WTC11 (cell line): ENCODE results near the gene HFE. TPM values are rescaled to one million over a fixed set of nuclear protein-coding genes. Genes with fewer than 3 reads are reported as not detected.
A peak's percentile ranks its signal among the peaks of the same experiment; 100 is the strongest.

Experiments used
- ATAC-seq: fragments of 200-7000 bp; cut with Tn5 transposase; 2 replicates; pipeline ENCODE4 v1.10.0; 2021; ENCODE audit warnings: mild to moderate bottlenecking, moderate library complexity
- CTCF ChIA-PET: fragments of 300-600 bp; sonication (Branson Sonifier 250); formaldehyde crosslinking; loops from one replicate; lab custom pipeline; 2021; ENCODE audit warnings: antibody characterized with exemption; lab: Charles Lee
- POLR2A ChIA-PET: fragments of 350-600 bp; sonication (Branson Sonifier 250); formaldehyde crosslinking; loops from one replicate; lab custom pipeline; 2021; ENCODE audit warnings: antibody characterized with exemption; lab: Charles Lee
- DNase-seq: peaks from one replicate; pipeline ENCODE4 v3.0.0; 2021; ENCODE audit warnings: low spot score
- H3K27ac Mint-ChIP-seq: 2 replicates; pipeline ENCODE4 v1.8.0; 2021; ENCODE audit warnings: mixed read lengths
- H3K27me3 Mint-ChIP-seq: 2 replicates; pipeline ENCODE4 v1.8.0; 2021; ENCODE audit warnings: low read depth, mild to moderate bottlenecking, moderate library complexity, mixed read lengths
- H3K36me3 Mint-ChIP-seq: 2 replicates; pipeline ENCODE4 v1.8.0; 2021; ENCODE audit warnings: mixed read lengths
- H3K4me1 Mint-ChIP-seq: 2 replicates; pipeline ENCODE4 v1.8.0; 2022; ENCODE audit warnings: mixed read lengths
- H3K4me3 Mint-ChIP-seq: 2 replicates; pipeline ENCODE4 v1.8.0; 2021; ENCODE audit warnings: mild to moderate bottlenecking, moderate library complexity, mixed read lengths
- H3K9me3 Mint-ChIP-seq: 2 replicates; pipeline ENCODE4 v1.8.0; 2021; ENCODE audit warnings: mixed read lengths
- CBFB ChIP-seq: sonication (generic); formaldehyde crosslinking; IDR thresholded peaks from 2 replicates; pipeline ENCODE4 v1.8.1; 2022; ENCODE audit warnings: mild to moderate bottlenecking, low read depth, missing genetic modification reagents
- CREB1 ChIP-seq: sonication (generic); formaldehyde crosslinking; IDR thresholded peaks from 2 replicates; pipeline ENCODE4 v1.8.0; 2023; ENCODE audit warnings: mild to moderate bottlenecking, missing genetic modification reagents
- ESRRA ChIP-seq: sonication (generic); formaldehyde crosslinking; IDR thresholded peaks from 2 replicates; pipeline ENCODE4 v1.8.1; 2022; ENCODE audit warnings: mild to moderate bottlenecking, missing genetic modification reagents, borderline replicate concordance
- FOXJ3 ChIP-seq: sonication (generic); formaldehyde crosslinking; IDR thresholded peaks from 2 replicates; pipeline ENCODE4 v1.9.0; 2021; ENCODE audit warnings: missing genetic modification reagents, mild to moderate bottlenecking, borderline replicate concordance
- FOXP1 ChIP-seq: sonication (generic); formaldehyde crosslinking; IDR thresholded peaks from 2 replicates; pipeline ENCODE4 v1.8.0; 2022; ENCODE audit warnings: missing genetic modification reagents, mild to moderate bottlenecking, moderate library complexity, borderline replicate concordance
- GABPB1 ChIP-seq: sonication (generic); formaldehyde crosslinking; IDR thresholded peaks from 2 replicates; pipeline ENCODE4 v1.8.1; 2023; ENCODE audit warnings: mild to moderate bottlenecking, missing genetic modification reagents
- GTF2I ChIP-seq: fragments of 250-450 bp; sonication (Bioruptor Pico); conservative IDR thresholded peaks from 2 replicates; pipeline ENCODE4 v1.4.0; 2021; ENCODE audit warnings: mild to moderate bottlenecking
- PRRX2 ChIP-seq: fragments of 250-450 bp; sonication (Bioruptor Pico); IDR thresholded peaks from 2 replicates; pipeline ENCODE4 v1.8.0; 2021; ENCODE audit warnings: mild to moderate bottlenecking
- RORB ChIP-seq: fragments of 250-450 bp; sonication (Bioruptor Pico); IDR thresholded peaks from 2 replicates; pipeline ENCODE4 v1.9.0; 2021; ENCODE audit warnings: mild to moderate bottlenecking
- ZNF396 ChIP-seq: fragments of 250-450 bp; sonication (Bioruptor Pico); IDR thresholded peaks from 2 replicates; pipeline ENCODE4 v1.8.0; 2021; ENCODE audit warnings: mild to moderate bottlenecking, moderate library complexity, borderline replicate concordance
- ZNF416 ChIP-seq: fragments of 250-450 bp; sonication (Bioruptor Pico); IDR thresholded peaks from 2 replicates; pipeline ENCODE4 v1.9.0; 2021; ENCODE audit warnings: mild to moderate bottlenecking, inconsistent platforms
- total RNA-seq: library from RNA; stranded (reverse); gene quantifications from 3 replicates; pipeline ENCODE4 v1.2.3, GENCODE V29; 2021
- TF ChIP-seq, protein P1 (sequence below): sonication (generic); formaldehyde crosslinking; IDR thresholded peaks from 2 replicates; pipeline ENCODE4 v1.8.0; 2023; ENCODE audit warnings: mild to moderate bottlenecking, missing genetic modification reagents
- TF ChIP-seq, protein P2 (sequence below): sonication (generic); formaldehyde crosslinking; IDR thresholded peaks from 2 replicates; pipeline ENCODE4 v1.8.0; 2022; ENCODE audit warnings: mild to moderate bottlenecking, missing genetic modification reagents
- TF ChIP-seq, protein P3 (sequence below): sonication (generic); formaldehyde crosslinking; IDR thresholded peaks from 2 replicates; pipeline ENCODE4 v1.8.1; 2022; ENCODE audit warnings: low read depth, missing genetic modification reagents, borderline replicate concordance
- TF ChIP-seq, protein P4 (sequence below): sonication (generic); formaldehyde crosslinking; IDR thresholded peaks from 2 replicates; pipeline ENCODE4 v1.8.0; 2022; ENCODE audit warnings: mild to moderate bottlenecking, missing genetic modification reagents
- TF ChIP-seq, protein P5 (sequence below): fragments of 250-450 bp; sonication (Bioruptor Pico); IDR thresholded peaks from 2 replicates; pipeline ENCODE4 v1.9.0; 2021; ENCODE audit warnings: mild to moderate bottlenecking
- TF ChIP-seq, protein P6 (sequence below): sonication (generic); formaldehyde crosslinking; IDR thresholded peaks from 2 replicates; pipeline ENCODE4 v1.8.1; 2022; ENCODE audit warnings: low read depth, mild to moderate bottlenecking, moderate library complexity, missing genetic modification reagents, borderline replicate concordance
- TF ChIP-seq, protein P7 (sequence below): sonication (generic); formaldehyde crosslinking; IDR thresholded peaks from 2 replicates; pipeline ENCODE4 v1.8.1; 2022; ENCODE audit warnings: missing genetic modification reagents, borderline replicate concordance
- TF ChIP-seq, protein P8 (sequence below): sonication (generic); formaldehyde crosslinking; IDR thresholded peaks from 2 replicates; pipeline ENCODE4 v1.8.1; 2023; ENCODE audit warnings: mild to moderate bottlenecking, missing genetic modification reagents, moderate library complexity

HFE gene
- total RNA-seq, 1 experiment from 2014 or later: 1.9 TPM

DNA sequence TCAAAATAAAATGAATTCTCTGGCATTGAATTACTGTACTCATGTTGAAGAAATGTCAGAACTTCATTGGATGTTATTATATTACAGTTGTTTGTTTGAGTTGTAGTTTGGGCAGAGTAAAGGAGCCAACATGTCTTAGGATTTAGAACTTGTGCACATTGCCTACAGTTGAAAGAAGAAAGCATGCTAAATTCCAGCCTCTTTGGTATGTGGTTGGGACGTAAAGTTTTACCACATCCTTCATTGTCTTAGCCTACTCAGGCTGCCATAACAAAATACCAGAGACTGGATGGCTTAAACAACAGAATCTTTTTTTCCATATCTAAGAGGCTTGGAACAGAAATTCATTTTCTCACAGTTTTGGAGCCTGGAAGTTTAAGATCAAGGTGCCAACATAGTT is 42.4 kb downstream of the HFE start (continued):
- TF ChIP-seq, protein P1, sequence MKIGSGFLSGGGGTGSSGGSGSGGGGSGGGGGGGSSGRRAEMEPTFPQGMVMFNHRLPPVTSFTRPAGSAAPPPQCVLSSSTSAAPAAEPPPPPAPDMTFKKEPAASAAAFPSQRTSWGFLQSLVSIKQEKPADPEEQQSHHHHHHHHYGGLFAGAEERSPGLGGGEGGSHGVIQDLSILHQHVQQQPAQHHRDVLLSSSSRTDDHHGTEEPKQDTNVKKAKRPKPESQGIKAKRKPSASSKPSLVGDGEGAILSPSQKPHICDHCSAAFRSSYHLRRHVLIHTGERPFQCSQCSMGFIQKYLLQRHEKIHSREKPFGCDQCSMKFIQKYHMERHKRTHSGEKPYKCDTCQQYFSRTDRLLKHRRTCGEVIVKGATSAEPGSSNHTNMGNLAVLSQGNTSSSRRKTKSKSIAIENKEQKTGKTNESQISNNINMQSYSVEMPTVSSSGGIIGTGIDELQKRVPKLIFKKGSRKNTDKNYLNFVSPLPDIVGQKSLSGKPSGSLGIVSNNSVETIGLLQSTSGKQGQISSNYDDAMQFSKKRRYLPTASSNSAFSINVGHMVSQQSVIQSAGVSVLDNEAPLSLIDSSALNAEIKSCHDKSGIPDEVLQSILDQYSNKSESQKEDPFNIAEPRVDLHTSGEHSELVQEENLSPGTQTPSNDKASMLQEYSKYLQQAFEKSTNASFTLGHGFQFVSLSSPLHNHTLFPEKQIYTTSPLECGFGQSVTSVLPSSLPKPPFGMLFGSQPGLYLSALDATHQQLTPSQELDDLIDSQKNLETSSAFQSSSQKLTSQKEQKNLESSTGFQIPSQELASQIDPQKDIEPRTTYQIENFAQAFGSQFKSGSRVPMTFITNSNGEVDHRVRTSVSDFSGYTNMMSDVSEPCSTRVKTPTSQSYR: no peak
- TF ChIP-seq ZNF396 (CRISPR knock-in tag): no peak
- TF ChIP-seq, protein P2, sequence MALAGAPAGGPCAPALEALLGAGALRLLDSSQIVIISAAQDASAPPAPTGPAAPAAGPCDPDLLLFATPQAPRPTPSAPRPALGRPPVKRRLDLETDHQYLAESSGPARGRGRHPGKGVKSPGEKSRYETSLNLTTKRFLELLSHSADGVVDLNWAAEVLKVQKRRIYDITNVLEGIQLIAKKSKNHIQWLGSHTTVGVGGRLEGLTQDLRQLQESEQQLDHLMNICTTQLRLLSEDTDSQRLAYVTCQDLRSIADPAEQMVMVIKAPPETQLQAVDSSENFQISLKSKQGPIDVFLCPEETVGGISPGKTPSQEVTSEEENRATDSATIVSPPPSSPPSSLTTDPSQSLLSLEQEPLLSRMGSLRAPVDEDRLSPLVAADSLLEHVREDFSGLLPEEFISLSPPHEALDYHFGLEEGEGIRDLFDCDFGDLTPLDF (CRISPR knock-in tag): no peak

DNA sequence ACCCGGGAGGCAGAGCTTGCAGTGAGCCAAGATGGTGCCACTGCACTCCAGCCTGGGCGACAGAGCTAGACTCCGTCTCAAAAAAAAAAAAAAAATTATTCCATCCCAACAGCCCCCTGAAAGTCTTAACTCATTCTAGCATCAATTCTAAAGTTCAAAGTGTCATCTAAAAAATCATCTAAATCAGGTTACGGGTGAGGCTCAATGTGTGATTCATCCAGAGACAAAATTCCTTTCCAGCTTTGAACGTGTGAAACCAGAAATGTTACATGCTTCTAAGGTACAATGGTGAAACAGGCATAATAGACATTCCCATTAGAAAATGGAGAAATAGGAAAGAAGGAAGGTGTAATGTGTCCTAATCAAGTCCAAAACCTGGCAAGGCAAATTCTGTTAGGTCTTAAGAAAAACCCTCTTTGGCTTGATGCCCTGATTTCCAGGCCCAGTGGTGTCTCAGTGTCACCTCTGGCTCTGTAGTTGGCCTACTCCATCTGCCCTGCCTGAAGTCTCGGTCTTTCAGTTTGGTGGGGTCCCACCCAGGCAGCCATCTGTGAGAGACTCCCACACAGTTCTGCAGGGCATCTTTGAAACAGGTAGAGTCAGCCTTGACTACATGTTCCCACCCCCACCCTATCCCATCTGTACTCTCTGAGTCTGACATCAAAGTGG is 43.5 kb downstream of the HFE start:
- peaks cover 27% of the 10 kb centered on the region for H3K36me3 Mint-ChIP-seq
- H3K4me1 Mint-ChIP-seq: peaks cover 31% of the 10 kb centered on the region
- ChIA-PET POLR2A (interaction anchor here (0.6 to 8.3 kb wide), 5 partner anchors 19 to 1677 kb away, joined by 3 to 563 read pairs (median 3); a partner anchor contains a TSS), CTCF (no interaction called here)
- ATAC-seq (peak; percentile 10; the same call in 1 of the 2 replicates), DNase-seq (no peak)
- TF ChIP-seq, protein P3, sequence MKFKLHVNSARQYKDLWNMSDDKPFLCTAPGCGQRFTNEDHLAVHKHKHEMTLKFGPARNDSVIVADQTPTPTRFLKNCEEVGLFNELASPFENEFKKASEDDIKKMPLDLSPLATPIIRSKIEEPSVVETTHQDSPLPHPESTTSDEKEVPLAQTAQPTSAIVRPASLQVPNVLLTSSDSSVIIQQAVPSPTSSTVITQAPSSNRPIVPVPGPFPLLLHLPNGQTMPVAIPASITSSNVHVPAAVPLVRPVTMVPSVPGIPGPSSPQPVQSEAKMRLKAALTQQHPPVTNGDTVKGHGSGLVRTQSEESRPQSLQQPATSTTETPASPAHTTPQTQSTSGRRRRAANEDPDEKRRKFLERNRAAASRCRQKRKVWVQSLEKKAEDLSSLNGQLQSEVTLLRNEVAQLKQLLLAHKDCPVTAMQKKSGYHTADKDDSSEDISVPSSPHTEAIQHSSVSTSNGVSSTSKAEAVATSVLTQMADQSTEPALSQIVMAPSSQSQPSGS (CRISPR knock-in tag): no peak
- TF ChIP-seq, protein P4, sequence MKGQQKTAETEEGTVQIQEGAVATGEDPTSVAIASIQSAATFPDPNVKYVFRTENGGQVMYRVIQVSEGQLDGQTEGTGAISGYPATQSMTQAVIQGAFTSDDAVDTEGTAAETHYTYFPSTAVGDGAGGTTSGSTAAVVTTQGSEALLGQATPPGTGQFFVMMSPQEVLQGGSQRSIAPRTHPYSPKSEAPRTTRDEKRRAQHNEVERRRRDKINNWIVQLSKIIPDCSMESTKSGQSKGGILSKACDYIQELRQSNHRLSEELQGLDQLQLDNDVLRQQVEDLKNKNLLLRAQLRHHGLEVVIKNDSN (CRISPR knock-in tag): no peak
- TF ChIP-seq, protein P5, sequence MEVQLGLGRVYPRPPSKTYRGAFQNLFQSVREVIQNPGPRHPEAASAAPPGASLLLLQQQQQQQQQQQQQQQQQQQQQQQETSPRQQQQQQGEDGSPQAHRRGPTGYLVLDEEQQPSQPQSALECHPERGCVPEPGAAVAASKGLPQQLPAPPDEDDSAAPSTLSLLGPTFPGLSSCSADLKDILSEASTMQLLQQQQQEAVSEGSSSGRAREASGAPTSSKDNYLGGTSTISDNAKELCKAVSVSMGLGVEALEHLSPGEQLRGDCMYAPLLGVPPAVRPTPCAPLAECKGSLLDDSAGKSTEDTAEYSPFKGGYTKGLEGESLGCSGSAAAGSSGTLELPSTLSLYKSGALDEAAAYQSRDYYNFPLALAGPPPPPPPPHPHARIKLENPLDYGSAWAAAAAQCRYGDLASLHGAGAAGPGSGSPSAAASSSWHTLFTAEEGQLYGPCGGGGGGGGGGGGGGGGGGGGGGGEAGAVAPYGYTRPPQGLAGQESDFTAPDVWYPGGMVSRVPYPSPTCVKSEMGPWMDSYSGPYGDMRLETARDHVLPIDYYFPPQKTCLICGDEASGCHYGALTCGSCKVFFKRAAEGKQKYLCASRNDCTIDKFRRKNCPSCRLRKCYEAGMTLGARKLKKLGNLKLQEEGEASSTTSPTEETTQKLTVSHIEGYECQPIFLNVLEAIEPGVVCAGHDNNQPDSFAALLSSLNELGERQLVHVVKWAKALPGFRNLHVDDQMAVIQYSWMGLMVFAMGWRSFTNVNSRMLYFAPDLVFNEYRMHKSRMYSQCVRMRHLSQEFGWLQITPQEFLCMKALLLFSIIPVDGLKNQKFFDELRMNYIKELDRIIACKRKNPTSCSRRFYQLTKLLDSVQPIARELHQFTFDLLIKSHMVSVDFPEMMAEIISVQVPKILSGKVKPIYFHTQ (CRISPR knock-in tag): no peak
- no peak for TF ChIP-seq FOXP1
- TF ChIP-seq GTF2I (CRISPR knock-in tag): no peak
- no peak for TF ChIP-seq RORB (CRISPR knock-in tag)
- no peak for TF ChIP-seq FOXJ3 (CRISPR knock-in tag)
- no peak for TF ChIP-seq PRRX2 (CRISPR knock-in tag)
- no peak for TF ChIP-seq GABPB1 (CRISPR knock-in tag)
- no peak for TF ChIP-seq ZNF416
- TF ChIP-seq, protein P6, sequence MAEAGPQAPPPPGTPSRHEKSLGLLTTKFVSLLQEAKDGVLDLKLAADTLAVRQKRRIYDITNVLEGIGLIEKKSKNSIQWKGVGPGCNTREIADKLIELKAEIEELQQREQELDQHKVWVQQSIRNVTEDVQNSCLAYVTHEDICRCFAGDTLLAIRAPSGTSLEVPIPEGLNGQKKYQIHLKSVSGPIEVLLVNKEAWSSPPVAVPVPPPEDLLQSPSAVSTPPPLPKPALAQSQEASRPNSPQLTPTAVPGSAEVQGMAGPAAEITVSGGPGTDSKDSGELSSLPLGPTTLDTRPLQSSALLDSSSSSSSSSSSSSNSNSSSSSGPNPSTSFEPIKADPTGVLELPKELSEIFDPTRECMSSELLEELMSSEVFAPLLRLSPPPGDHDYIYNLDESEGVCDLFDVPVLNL (CRISPR knock-in tag): no peak
- no peak for TF ChIP-seq CBFB
- TF ChIP-seq, protein P7, sequence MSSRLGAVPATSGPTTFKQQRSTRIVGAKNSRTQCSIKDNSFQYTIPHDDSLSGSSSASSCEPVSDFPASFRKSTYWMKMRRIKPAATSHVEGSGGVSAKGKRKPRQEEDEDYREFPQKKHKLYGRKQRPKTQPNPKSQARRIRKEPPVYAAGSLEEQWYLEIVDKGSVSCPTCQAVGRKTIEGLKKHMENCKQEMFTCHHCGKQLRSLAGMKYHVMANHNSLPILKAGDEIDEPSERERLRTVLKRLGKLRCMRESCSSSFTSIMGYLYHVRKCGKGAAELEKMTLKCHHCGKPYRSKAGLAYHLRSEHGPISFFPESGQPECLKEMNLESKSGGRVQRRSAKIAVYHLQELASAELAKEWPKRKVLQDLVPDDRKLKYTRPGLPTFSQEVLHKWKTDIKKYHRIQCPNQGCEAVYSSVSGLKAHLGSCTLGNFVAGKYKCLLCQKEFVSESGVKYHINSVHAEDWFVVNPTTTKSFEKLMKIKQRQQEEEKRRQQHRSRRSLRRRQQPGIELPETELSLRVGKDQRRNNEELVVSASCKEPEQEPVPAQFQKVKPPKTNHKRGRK (CRISPR knock-in tag): no peak
- TF ChIP-seq, protein P8, sequence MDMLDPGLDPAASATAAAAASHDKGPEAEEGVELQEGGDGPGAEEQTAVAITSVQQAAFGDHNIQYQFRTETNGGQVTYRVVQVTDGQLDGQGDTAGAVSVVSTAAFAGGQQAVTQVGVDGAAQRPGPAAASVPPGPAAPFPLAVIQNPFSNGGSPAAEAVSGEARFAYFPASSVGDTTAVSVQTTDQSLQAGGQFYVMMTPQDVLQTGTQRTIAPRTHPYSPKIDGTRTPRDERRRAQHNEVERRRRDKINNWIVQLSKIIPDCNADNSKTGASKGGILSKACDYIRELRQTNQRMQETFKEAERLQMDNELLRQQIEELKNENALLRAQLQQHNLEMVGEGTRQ (CRISPR knock-in tag): no peak
- TF ChIP-seq CREB1 (CRISPR knock-in tag): no peak
- no peak for TF ChIP-seq ESRRA (CRISPR knock-in tag)
- H3K27me3 Mint-ChIP-seq: no peaks in the 10 kb centered on the region
- H3K9me3 Mint-ChIP-seq: no peaks in the 10 kb centered on the region
- no peak overlapping the region for H3K27ac Mint-ChIP-seq
- H3K4me3 Mint-ChIP-seq: no peak overlapping the region
